Sigmoid colon (tissue), 7 donors: Measurements from ENCODE around the gene TAS1R2. TPM values are rescaled to one million over a fixed set of nuclear protein-coding genes. Genes with fewer than 3 reads are reported as not detected.

ENCODE experiments used
- DNase-seq: peaks from one replicate; pipeline ENCODE4 v3.0.0-alpha.2; 2019
- H3K27ac ChIP-seq, 4 donors: fragments of 200-600 bp; sonication (generic); one replicate each; pipeline ENCODE4 v1.5.1; 2016 to 2019; ENCODE audit warnings: mild to moderate bottlenecking in 1 of 4
- H3K27me3 ChIP-seq, 3 donors: fragments of 200-600 bp; sonication (generic); one replicate each; pipeline ENCODE4 v1.5.1; 2019; ENCODE audit warnings: mild to moderate bottlenecking in 1 of 3
- H3K36me3 ChIP-seq, 4 donors: fragments of 200-600 bp; sonication (generic); one replicate each; pipeline ENCODE4 v1.5.1; 2016 to 2019
- H3K4me1 ChIP-seq, 4 donors: fragments of 200-600 bp; sonication (generic); one replicate each; pipeline ENCODE4 v1.5.1; 2017 to 2019
- H3K4me3 ChIP-seq, 4 donors: fragments of 200-600 bp; sonication (generic); one replicate each; pipeline ENCODE4 v1.5.1; 2017 to 2019; ENCODE audit warnings: mild to moderate bottlenecking in 2 of 4, moderate library complexity in 1 of 4
- H3K9me3 ChIP-seq, 4 donors: fragments of 200-600 bp in 3 of 4; sonication (generic) in 3 of 4; one replicate each; pipeline versions ENCODE4 v1.5.1 to v1.6.1; 2013 to 2019
- EP300 ChIP-seq, 4 donors: sonication (generic); formaldehyde crosslinking; IDR thresholded peaks; one replicate each; pipeline ENCODE4 v1.6.1; 2017; ENCODE audit warnings: antibody characterized with exemption in 4 of 4
- POLR2A ChIP-seq, 2 donors: fragments of 450-650 bp; IDR thresholded peaks; one replicate each; pipeline ENCODE4 v1.6.1; 2016; ENCODE audit warnings: antibody characterized with exemption in 2 of 2, mild to moderate bottlenecking in 2 of 2, moderate library complexity in 2 of 2
- POLR2AphosphoS5 ChIP-seq, 4 donors: sonication (generic); formaldehyde crosslinking; IDR thresholded peaks; one replicate each; pipeline ENCODE4 v1.6.1; 2017; ENCODE audit warnings: antibody characterized with exemption in 4 of 4
- WGBS, 2 donors: extraction: QIAGEN DNeasy Blood & Tissue Kit; methylation state at CpG; one replicate each; pipeline ENCODE4 v1.1.7; 2013; 5-methylcytosine and 5-hydroxymethylcytosine counted together
- intact Hi-C: fragments of 100-400 bp; cut with DNase I; formaldehyde crosslinking; loops from one replicate; pipeline ENCODE4 v1.15.1; 2023
- polyA plus RNA-seq, 3 donors: library from polyadenylated mRNA; stranded (reverse); fragments of 200-250 nt; gene quantifications; one replicate each; pipeline ENCODE4 v1.2.3, GENCODE V29; 2013
- total RNA-seq, 4 donors: library from RNA; depleted of rRNA; stranded (reverse); fragments of >200 nt; gene quantifications; one replicate each; pipeline ENCODE4 v1.1.0, GENCODE V29; 2016
- TF ChIP-seq, protein P1 (sequence below), 4 experiments: fragments of 450-650 bp in 3 of 4; fragments of 200-600 bp in 1 of 4; IDR thresholded peaks; one replicate each; pipeline ENCODE4 v1.5.1; 2016 to 2019; ENCODE audit warnings: antibody characterized with exemption in 4 of 4, mild to moderate bottlenecking in 3 of 4, moderate library complexity in 2 of 4
- donor health status: healthy with polysubstance abuse.
- donor health status: Bipolar disorder and iron deficiency.
- donor health status: healthy.

TAS1R2 gene
- total and polyA plus RNA-seq, 7 donors: not detected

GRCh38 chr1:18861590-18861989, 2.1 kb upstream of the TAS1R2 start:
- 70 to 73% methylated on average over 8 of the region's 8 CpGs for WGBS, 2 donors
- TF ChIP-seq, protein P1, sequence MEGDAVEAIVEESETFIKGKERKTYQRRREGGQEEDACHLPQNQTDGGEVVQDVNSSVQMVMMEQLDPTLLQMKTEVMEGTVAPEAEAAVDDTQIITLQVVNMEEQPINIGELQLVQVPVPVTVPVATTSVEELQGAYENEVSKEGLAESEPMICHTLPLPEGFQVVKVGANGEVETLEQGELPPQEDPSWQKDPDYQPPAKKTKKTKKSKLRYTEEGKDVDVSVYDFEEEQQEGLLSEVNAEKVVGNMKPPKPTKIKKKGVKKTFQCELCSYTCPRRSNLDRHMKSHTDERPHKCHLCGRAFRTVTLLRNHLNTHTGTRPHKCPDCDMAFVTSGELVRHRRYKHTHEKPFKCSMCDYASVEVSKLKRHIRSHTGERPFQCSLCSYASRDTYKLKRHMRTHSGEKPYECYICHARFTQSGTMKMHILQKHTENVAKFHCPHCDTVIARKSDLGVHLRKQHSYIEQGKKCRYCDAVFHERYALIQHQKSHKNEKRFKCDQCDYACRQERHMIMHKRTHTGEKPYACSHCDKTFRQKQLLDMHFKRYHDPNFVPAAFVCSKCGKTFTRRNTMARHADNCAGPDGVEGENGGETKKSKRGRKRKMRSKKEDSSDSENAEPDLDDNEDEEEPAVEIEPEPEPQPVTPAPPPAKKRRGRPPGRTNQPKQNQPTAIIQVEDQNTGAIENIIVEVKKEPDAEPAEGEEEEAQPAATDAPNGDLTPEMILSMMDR (IDR thresholded peaks at IDR 0.05): no peak
- TF ChIP-seq POLR2A (IDR thresholded peaks at IDR 0.05) (no peak), EP300 (IDR thresholded peaks at IDR 0.05) (no peak), POLR2AphosphoS5 (IDR thresholded peaks at IDR 0.05) (no peak)

DNA sequence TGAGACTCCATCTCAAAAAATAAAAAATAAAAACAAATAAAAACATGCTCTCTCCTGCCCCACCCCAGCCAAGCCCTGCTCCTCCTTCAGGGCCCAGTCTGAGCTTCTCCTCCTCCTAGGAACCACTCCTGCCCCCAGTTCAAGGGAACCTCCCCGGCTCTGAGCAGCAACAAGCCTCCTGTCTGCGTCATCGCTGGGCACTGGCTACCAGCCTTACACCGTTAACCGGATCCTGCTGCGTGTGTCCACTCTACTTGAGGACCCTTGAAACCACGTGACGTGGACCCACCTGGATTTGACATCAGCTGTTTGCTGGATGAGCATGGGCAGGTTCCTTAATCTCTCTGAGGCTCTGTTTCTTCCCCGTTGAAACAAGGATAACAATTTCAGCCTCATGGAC, 1.6 kb upstream of the TAS1R2 start:
- Histone ChIP-seq H3K4me1 (no peaks in the 10 kb centered on the region), H3K27ac (no peak overlapping the region), H3K36me3 (no peaks in the 10 kb centered on the region), H3K4me3 (no peak overlapping the region), H3K27me3 (peaks cover 0 to 10% (median 0%) of the 10 kb centered on the region in 3 donors), H3K9me3 (no peaks in the 10 kb centered on the region)
- intact Hi-C loops: no loop called here
- no peak for DNase-seq
- WGBS, 2 donors: 75 to 79% methylated on average over 9 of the region's 9 CpGs
- no peak for TF ChIP-seq POLR2AphosphoS5 (IDR thresholded peaks at IDR 0.05)
- TF ChIP-seq POLR2A (IDR thresholded peaks at IDR 0.05): no peak
- TF ChIP-seq, protein P1 (IDR thresholded peaks at IDR 0.05): no peak

More at GRCh38 chr1:18861590-18861989, 2.1 kb upstream of the TAS1R2 start:
- intact Hi-C loops: no loop called here
- no peaks in the 10 kb centered on the region for H3K9me3 ChIP-seq
- H3K36me3 ChIP-seq: no peaks in the 10 kb centered on the region
- H3K4me1 ChIP-seq: no peaks in the 10 kb centered on the region
- H3K27ac ChIP-seq: no peak overlapping the region
- H3K27me3 ChIP-seq: peaks cover 0 to 10% (median 0%) of the 10 kb centered on the region in 3 donors
- no peak for DNase-seq
- no peak overlapping the region for H3K4me3 ChIP-seq

- DNase-seq: no peak
- no peaks in the 10 kb centered on the region for H3K36me3 ChIP-seq
Measured at GRCh38 chr1:18858070-18858688, 1.3 kb downstream of the TAS1R2 start.

DNA sequence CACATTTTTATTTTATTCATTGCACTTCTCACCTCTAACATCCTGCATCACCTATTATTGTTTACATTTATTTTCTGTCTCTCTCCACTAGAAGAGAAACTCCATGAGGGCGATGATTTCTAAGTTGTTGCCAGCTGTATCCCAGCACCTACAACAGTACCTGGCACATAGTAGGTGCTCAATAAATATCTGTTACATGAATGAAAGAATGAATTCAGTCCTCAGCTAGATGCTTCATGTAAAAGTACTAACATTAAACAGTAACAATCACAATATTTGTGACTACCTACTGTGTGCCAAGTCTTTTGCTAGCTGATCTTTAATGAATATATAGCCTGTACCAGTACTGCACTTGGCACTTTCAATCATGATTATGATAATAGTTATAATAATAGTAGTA, 3.0 kb downstream of the TAS1R2 start:
- intact Hi-C loops: no loop called here
- H3K27ac ChIP-seq: no peak overlapping the region
- H3K9me3 ChIP-seq: no peaks in the 10 kb centered on the region
- TF ChIP-seq POLR2AphosphoS5 (IDR thresholded peaks at IDR 0.05) (no peak), POLR2A (IDR thresholded peaks at IDR 0.05) (no peak), EP300 (IDR thresholded peaks at IDR 0.05) (no peak)
- TF ChIP-seq, protein P1 (IDR thresholded peaks at IDR 0.05): no peak
- DNase-seq: no peak
- H3K4me1 ChIP-seq: no peaks in the 10 kb centered on the region
- peaks cover 0 to 14% (median 0%) of the 10 kb centered on the region in 3 donors for H3K27me3 ChIP-seq
- WGBS, 2 donors: 93 to 94% methylated on average over 1 of the region's 1 CpG
- H3K36me3 ChIP-seq: no peaks in the 10 kb centered on the region
- no peak overlapping the region for H3K4me3 ChIP-seq

More at GRCh38 chr1:18858070-18858688, 1.3 kb downstream of the TAS1R2 start:
- Histone ChIP-seq H3K27ac (no peak overlapping the region), H3K27me3 (no peaks in the 10 kb centered on the region), H3K4me3 (no peak overlapping the region), H3K9me3 (no peaks in the 10 kb centered on the region), H3K4me1 (no peaks in the 10 kb centered on the region)
- TF ChIP-seq, protein P1 (IDR thresholded peaks at IDR 0.05): no peak
- TF ChIP-seq POLR2A (IDR thresholded peaks at IDR 0.05): no peak
- TF ChIP-seq POLR2AphosphoS5 (IDR thresholded peaks at IDR 0.05): no peak
- no peak for TF ChIP-seq EP300 (IDR thresholded peaks at IDR 0.05)
- intact Hi-C loops: no loop called here
- WGBS, 2 donors: 88 to 92% methylated on average over 7 of the region's 7 CpGs

GRCh38 chr1:18855573-18855972, 3.9 kb downstream of the TAS1R2 start:
- WGBS, 2 donors: 71 to 80% methylated on average over 6 of the region's 6 CpGs
- Histone ChIP-seq H3K9me3 (no peaks in the 10 kb centered on the region), H3K36me3 (no peaks in the 10 kb centered on the region), H3K4me3 (no peak overlapping the region), H3K27me3 (peaks cover 0 to 15% (median 0%) of the 10 kb centered on the region in 3 donors), H3K4me1 (no peaks in the 10 kb centered on the region), H3K27ac (no peak overlapping the region)
- no peak for DNase-seq
- intact Hi-C loops: no loop called here
- TF ChIP-seq EP300 (IDR thresholded peaks at IDR 0.05) (no peak), POLR2AphosphoS5 (IDR thresholded peaks at IDR 0.05) (no peak), POLR2A (IDR thresholded peaks at IDR 0.05) (no peak)
- TF ChIP-seq, protein P1 (IDR thresholded peaks at IDR 0.05): no peak
